HFFc6 (cell line): ENCODE data around the gene RB1. TPM values are rescaled to one million over a fixed set of nuclear protein-coding genes. Genes with fewer than 3 reads are reported as not detected.
"Not testable (repeated sequence)": the region's sequence is repeated elsewhere in the genome, so short reads cannot be mapped to it uniquely, and the experiment has no call there.

Experiments used
- DNase-seq: peaks from one replicate; pipeline ENCODE4 v3.0.0-alpha.2; 2018
- H3K27ac Mint-ChIP-seq: 2 replicates; pipeline ENCODE4 v1.8.0; 2020; ENCODE audit warnings: mild to moderate bottlenecking, mixed read lengths
- H3K27me3 Mint-ChIP-seq: 2 replicates; pipeline ENCODE4 v1.8.0; 2021; ENCODE audit warnings: mild to moderate bottlenecking, moderate library complexity, mixed read lengths; ENCODE audit not compliant: insufficient read depth
- H3K36me3 Mint-ChIP-seq: 2 replicates; pipeline ENCODE4 v1.8.0; 2021; ENCODE audit warnings: low read depth, mixed read lengths
- H3K4me1 Mint-ChIP-seq: 2 replicates; pipeline ENCODE4 v1.8.0; 2020; ENCODE audit warnings: low read depth, mixed read lengths
- H3K4me3 Mint-ChIP-seq: 2 replicates; pipeline ENCODE4 v1.8.0; 2020; ENCODE audit warnings: mild to moderate bottlenecking, moderate library complexity, mixed read lengths
- H3K9me3 Mint-ChIP-seq: 2 replicates; pipeline ENCODE4 v1.8.0; 2020; ENCODE audit warnings: mild to moderate bottlenecking, mixed read lengths
- CTCF ChIP-seq: fragments of 200-600 bp; sonication (generic); IDR thresholded peaks from 2 replicates; pipeline ENCODE4 v1.5.0; 2021; ENCODE audit warnings: antibody characterized with exemption, mild to moderate bottlenecking
- total RNA-seq, 6 experiments: library from RNA; stranded (reverse); fragmentation: NEBNext Ultra II Directional; extraction: Animal tissue kit (Norgen Biotek cat#: 25700); gene quantifications; 2 replicates in 1 of 6; 3 replicates in 5 of 6; pipeline ENCODE4 v1.2.3, GENCODE V29; 2021

Gene RB1
- total RNA-seq, 6 experiments from 2014 or later, result 39.2 to 50.4 (median 43.0) TPM

GRCh38 chr13:48353590-48353989 lies 50.0 kb downstream of the RB1 start:
- H3K36me3 Mint-ChIP-seq, result peaks cover 69% of the 10 kb centered on the region
- peaks cover 31% of the 10 kb centered on the region for H3K9me3 Mint-ChIP-seq
- no peak overlapping the region for H3K27ac Mint-ChIP-seq
- no peak for TF ChIP-seq CTCF
- H3K4me1 Mint-ChIP-seq, result no peaks in the 10 kb centered on the region
- H3K27me3 Mint-ChIP-seq, result no peaks in the 10 kb centered on the region
- DNase-seq, result no peak
- no peak overlapping the region for H3K4me3 Mint-ChIP-seq

GRCh38 chr13:48355524-48355923 lies 52.0 kb downstream of the RB1 start:
- not testable (repeated sequence) for H3K4me3 Mint-ChIP-seq, DNase-seq, H3K27ac Mint-ChIP-seq, H3K4me1 Mint-ChIP-seq, H3K27me3 Mint-ChIP-seq
- Mint-ChIP-seq H3K36me3 (peaks cover 57% of the 10 kb centered on the region), H3K9me3 (peaks cover 31% of the 10 kb centered on the region)

- Mint-ChIP-seq H3K36me3 (peaks cover 46% of the 10 kb centered on the region), H3K27me3 (no peaks in the 10 kb centered on the region), H3K4me3 (no peak overlapping the region), H3K9me3 (peaks cover 31% of the 10 kb centered on the region), H3K4me1 (no peaks in the 10 kb centered on the region), H3K27ac (no peak overlapping the region)
- TF ChIP-seq CTCF, result no peak
- no peak for DNase-seq
Measured at GRCh38 chr13:48356750-48357149, 53.2 kb downstream of the RB1 start.

GRCh38 chr13:48369988-48370387 lies 66.4 kb downstream of the RB1 start:
- peaks cover 27% of the 10 kb centered on the region for H3K36me3 Mint-ChIP-seq
- peaks cover 2% of the 10 kb centered on the region; the same call in 1 of the 2 replicates for H3K27me3 Mint-ChIP-seq
- TF ChIP-seq CTCF, result no peak
- H3K9me3 Mint-ChIP-seq, result no peaks in the 10 kb centered on the region
- no peak for DNase-seq
- H3K27ac Mint-ChIP-seq, result no peak overlapping the region
- no peak overlapping the region for H3K4me3 Mint-ChIP-seq
- H3K4me1 Mint-ChIP-seq, result no peaks in the 10 kb centered on the region

- peaks cover 2% of the 10 kb centered on the region; the same call in 1 of the 2 replicates for H3K27me3 Mint-ChIP-seq
- H3K4me3 Mint-ChIP-seq, result no peak overlapping the region
- no peak overlapping the region for H3K27ac Mint-ChIP-seq
- H3K36me3 Mint-ChIP-seq, result peaks cover 30% of the 10 kb centered on the region
- TF ChIP-seq CTCF, result no peak
- no peaks in the 10 kb centered on the region for H3K4me1 Mint-ChIP-seq
- H3K9me3 Mint-ChIP-seq, result no peaks in the 10 kb centered on the region
- DNase-seq, result no peak
Measured at GRCh38 chr13:48370815-48371214, 67.3 kb downstream of the RB1 start.

GRCh38 chr13:48377857-48378256 lies 74.3 kb downstream of the RB1 start:
- Mint-ChIP-seq H3K9me3 (no peaks in the 10 kb centered on the region), H3K27ac (no peak overlapping the region), H3K4me3 (no peak overlapping the region), H3K27me3 (no peaks in the 10 kb centered on the region; the same call in 1 of the 2 replicates), H3K4me1 (no peaks in the 10 kb centered on the region), H3K36me3 (peaks cover 37% of the 10 kb centered on the region)
- no peak for DNase-seq
- TF ChIP-seq CTCF, result no peak
